Measurements from ENCODE around the gene GNG8.

The GNG8 gene

GRCh38 chr19:46601318-46602224 lies 34.4 kb downstream of the GNG8 start, which contains the start of gene CALM3:
Gene CALM3 (plus strand): TSS chr19:46601330. CDS start chr19:46601435, 105 bp downstream.
- DNase-seq = no peak

GRCh38 chr19:46600384-46601317 lies 35.4 kb downstream of the GNG8 start:
- peak; percentile 93 for DNase-seq

GRCh38 chr19:46599716-46600373 lies 36.2 kb downstream of the GNG8 start:
- DNase-seq = no peak

GRCh38 chr19:46598372-46598917 lies 37.6 kb downstream of the GNG8 start:
- DNase-seq = no peak

DNA sequence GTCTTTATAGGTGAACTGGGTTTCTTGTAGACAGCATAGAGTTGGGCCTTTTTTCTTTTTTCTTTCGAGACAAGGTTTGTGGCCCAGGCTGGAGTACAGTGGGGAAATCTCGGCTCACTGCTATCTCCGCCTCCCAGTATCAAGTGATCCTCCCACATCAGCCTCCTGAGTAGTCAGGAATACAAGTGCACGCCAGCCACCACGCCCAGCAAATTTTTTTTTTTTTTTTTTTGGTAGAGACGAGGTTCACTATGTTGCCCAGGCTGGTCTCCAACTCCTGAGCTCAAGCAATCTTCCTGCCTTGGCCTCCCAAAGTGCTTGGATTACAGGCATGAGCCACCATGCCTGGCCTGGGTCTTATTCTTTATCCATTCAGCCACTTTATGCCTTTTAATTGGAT lies 40.0 kb downstream of the GNG8 start:
- DNase-seq = no peak

DNA sequence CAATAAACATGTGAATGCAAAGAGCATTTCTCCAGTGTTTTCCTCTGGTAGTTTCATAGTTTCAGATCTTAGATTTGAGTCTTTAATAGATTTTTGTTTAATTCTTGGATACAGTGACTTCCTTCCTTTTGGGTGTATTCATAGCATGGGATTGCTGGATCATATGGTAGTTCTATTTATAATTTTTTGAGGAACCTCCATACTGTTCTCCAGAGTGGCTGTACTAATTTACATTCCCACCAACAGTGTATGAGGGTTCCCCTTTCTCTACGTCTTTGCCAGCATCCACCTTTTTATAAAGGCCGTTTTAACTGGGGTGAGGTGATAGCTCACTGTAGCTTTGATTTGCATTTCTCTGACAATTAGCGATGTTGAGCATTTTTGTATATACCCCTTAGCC lies 44.1 kb downstream of the GNG8 start:
- no peak for DNase-seq

- DNase-seq = no peak
Observed at GRCh38 chr19:46591254-46591653, 44.7 kb downstream of the GNG8 start.

DNA sequence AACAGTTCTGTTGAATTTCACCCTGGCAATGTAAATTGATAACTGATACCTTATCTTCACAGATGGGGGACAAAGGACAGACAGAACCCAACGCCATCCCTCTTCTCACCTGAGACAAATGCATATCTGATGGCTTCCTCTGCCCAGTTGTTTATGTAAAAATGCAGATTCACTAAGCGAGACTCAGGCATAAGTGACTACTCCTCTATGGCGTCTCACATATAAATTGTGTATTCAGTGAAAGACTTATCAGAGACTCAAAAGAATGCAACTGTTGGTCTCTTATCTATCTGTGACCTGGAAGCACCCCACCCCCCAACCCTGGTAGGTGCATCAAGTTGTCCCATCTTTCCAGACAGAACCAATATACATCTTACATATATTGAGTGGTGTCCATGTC lies 48.1 kb downstream of the GNG8 start:
- DNase-seq = no peak

- no peak for DNase-seq
Observed at GRCh38 chr19:46586294-46586693, 49.7 kb downstream of the GNG8 start.

DNA sequence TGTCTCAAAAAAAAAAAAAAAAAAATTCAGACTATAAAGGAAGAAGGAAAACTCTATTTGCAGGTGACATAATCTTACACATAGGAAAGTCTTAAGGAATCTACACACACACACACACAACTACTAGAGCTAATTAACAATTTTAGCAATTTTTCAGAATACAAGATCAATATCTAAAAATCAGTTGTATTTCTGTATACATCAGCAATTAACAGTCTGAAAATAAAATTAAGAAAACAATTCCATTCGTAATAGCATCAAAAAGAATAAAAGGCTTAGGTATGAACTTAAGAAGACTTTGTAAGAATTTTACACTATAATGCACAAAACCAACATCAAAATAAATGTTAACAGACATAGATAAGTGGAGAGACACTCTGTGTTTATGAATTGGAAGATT lies 50.5 kb downstream of the GNG8 start:
- DNase-seq = no peak
